Activated naive CD4-positive, alpha-beta T cell (primary cell): Measurements from ENCODE around the gene RNF34.
A peak's percentile ranks its signal among the peaks of the same experiment; 100 is the strongest.

Experiments
- DNase-seq, 4 experiments: peaks; one replicate each; lab custom pipeline; 2025; lab: John Stamatoyannopoulos, UW

Gene RNF34

GRCh38 chr12:121439715-121440114 lies 39.8 kb downstream of the RNF34 start:
- DNase-seq = no peak

DNA sequence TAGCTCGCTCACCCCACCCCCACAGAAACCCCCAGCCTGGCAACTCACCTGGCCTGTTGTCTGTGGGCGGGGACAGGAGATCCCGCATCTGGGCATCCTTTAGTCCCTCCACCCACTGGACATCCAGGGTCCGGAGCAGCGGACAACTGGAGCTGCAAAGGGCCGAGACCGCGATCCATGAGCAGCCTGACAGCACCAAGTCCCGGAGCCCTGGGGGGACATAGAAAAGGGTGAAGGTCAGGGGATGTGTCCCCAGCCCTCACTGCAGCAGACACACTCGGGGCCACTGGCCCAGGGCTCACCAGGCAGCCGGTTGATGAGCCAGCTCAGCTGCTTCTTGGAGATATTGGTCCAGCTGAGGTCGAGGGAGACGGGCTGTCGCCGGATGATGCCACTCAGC lies 40.9 kb downstream of the RNF34 start:
- no peak for DNase-seq

DNA sequence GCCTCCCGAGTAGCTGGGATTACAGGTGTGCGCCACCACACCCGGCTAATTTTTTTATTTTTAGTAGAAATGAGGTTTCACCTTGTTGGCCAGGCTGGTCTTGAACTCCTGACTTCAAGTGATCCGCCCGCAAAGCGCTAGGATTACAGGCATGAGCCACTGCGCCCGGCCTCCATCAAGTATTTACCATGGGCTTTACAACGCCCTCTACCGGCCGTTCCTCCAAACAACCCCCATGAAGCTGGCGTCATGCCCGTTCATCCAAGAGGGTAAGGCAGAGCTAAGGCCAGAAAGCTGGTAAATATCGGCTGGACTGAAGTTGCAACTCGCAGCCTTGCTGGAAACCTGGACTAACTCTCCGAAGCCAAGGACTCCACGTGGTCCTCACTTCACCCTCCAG lies 41.6 kb downstream of the RNF34 start:
- no peak for DNase-seq

- DNase-seq = no peak
These were observed 42.4 kb downstream of the RNF34 start for GRCh38 chr12:121442028-121442948.

DNA sequence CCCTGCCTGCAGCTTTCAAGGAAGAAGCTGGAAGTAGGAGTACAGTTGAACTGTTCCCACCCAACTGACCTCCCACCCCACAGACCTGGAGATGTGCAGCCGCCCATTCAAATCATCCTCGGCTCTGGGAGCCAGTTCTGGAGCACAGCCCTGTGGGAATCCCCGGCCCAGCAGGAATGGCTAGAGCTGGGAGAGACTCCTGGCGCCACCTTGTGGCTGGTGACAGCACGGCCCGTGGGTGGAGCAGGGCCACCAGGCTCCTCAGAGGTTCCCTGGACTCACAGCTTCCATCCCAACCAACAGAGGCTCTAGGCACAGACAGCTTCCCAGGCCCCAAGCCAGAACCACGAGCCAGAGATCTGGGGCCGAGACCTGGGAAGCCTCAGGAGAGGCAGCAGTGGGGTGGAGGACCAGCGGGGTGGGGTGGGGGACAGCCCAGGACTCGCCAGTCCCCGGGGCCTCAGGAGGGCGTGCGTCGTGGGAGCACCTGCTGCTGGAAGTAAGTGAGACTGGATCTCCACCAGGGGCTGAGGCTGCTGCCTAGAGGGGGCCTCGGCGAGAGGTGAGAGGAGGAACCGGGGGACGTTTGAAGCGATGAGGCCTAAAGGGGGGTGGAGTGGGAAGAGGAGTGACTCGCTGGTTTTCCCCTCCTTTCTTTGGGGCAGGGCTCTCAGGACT lies 43.4 kb downstream of the RNF34 start:
- peak; percentile 29 to 59 (median 34) for DNase-seq

DNA sequence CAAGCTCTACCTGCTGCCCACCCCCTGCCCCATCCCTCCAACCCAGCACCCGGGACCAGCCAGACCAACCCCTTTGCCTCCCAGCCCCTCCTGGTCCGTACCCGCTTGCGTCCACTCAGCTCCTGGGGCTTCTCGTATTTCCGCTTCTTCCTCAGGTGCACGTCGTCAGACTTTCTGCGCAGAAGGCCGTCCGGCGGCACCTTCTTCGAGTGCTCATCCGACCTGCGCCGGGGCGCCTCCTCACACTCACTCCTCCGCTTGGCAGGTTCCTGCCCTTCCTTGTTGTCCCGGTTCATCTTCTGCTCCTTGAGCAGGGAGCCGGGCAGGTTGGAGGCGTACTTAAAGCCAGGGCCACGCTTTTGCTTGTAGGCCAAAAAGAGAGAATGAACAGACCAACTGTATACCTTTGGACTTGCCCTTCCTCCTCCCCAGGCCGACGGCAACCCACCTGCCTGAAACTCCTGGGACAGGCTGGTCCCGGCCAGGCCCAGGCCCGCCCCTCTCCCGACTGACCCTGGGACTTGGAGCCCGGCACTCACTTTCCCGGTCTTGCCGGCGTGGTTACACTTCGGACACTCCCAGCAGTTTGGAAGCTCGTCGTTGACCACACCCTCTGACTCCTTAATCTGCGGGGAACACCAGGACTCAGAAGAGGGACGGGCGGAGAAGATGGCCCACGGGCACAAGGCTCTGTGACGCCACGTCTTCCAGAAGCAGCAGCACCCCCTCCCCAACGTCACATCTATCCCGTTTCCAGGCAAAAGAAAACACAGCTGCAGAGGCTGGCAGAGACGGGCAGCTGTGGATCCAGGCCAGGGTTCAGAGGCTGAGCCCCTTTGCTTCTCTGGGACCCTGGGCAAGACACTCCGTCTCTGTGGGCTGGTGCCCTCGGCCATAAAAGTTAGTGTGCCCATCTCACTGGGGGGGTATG lies 44.3 kb downstream of the RNF34 start:
- no peak for DNase-seq

DNA sequence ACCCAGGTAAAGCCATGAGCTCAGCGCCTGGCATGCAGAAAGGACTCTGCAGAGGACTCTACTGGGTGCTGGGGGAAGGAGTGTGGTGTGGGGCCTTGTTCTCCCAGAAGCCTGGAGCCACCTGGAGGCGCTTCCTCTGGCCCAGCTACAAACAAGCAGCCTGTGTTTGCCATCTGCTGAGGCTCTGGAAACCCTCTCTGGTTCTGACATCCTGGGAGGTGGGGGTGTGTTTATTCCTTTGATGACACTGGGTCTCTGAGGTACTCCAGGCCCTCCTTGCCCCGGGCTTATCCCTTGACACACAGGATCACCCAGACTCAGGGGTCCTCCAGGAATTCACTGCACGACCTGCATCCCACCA lies 44.9 kb downstream of the RNF34 start:
- no peak for DNase-seq

DNA sequence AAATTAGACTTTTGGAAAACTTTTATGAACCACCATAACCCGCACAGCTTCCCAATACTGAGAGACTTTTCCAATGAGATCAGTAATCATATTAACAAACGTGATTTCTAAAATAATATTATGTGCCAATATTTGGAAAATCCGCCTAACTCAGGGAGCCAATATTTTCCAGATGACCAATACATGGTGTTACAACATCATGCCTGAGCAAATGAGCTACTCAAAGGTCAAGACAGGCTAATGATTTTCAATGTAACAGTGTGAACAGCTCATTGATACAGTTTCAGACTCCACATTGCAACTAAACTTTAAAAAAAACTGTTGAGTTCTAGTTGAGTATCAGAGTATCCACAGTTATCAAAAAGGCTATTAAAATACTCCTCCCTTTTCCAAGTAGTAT lies 46.8 kb downstream of the RNF34 start:
- DNase-seq = no peak

DNA sequence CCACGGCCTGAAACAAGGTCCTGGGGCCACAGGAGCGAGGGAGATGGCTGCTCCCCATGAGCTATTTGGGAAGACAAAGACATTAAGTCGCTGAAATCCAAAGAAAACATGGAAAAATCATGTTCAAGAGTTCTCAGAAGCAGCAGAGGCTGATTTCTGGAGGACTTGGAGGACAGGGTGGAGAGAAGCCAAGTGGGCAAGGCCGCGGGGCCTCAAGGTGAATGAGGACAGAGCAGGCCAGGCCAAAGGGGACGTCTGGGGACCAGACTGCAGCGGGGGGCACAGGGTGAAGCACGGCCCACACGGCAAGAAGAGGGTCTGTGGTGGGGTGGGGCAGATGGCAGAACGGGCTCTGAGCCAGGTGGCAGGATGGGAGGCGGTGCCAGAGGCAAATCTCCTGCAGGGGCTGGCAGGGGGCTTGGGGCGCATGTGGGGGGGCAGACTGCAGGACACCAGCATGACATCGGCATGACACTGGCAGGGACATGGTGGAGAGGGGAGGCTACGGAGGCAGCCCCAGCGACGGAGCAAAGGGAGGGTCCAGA lies 48.9 kb downstream of the RNF34 start:
- DNase-seq = no peak

GRCh38 chr12:121451961-121452339 lies 52.0 kb downstream of the RNF34 start:
- no peak for DNase-seq

GRCh38 chr12:121452340-121452984 lies 52.5 kb downstream of the RNF34 start:
- no peak for DNase-seq

GRCh38 chr12:121452985-121453360 lies 53.1 kb downstream of the RNF34 start:
- DNase-seq = no peak

DNA sequence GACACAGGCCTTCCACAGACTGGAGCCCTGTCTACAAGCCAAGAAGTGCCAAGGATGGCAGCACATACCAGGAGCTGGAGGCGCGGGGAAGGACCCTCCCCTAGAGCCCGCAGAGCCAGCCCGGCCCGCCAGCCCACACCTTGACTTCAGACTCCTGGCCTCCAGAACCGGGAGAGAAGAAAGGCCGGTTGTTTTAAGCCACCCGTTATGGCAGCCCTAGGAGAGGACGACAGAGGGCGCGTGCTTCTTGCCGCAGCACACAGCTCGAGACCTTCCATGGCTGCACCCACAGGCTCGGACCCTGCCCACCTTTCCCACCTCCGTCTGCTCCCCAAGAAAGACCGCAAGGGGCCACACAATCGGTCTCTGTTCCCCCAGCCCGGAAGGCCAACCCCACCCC lies 53.7 kb downstream of the RNF34 start:
- no peak for DNase-seq

DNA sequence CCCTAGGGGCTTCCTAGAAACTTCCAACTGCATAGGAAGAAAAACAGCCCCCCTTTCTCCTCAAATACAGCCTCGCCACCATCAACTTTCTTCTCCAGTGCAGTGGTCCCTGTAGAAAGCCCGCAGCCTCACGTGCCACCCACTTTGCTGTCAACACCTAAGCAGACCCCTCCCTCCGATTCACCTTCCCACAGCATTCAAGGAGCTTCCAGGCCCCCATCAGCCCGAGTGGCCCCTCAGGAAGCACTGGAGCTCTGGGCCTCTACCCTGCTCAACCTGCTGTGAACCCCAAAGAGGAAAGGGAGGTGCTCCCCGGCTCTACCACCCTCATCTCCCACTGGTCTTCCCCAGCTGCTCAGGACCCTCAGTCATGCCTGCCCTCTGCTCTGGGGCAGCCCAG lies 55.0 kb downstream of the RNF34 start:
- no peak for DNase-seq

- no peak for DNase-seq
These were observed 56.0 kb downstream of the RNF34 start for GRCh38 chr12:121455766-121456420.

GRCh38 chr12:121456551-121456950 lies 56.6 kb downstream of the RNF34 start:
- no peak for DNase-seq

GRCh38 chr12:121461048-121461447 lies 61.1 kb downstream of the RNF34 start:
- no peak for DNase-seq

GRCh38 chr12:121464331-121464730 lies 64.4 kb downstream of the RNF34 start:
- no peak for DNase-seq

DNA sequence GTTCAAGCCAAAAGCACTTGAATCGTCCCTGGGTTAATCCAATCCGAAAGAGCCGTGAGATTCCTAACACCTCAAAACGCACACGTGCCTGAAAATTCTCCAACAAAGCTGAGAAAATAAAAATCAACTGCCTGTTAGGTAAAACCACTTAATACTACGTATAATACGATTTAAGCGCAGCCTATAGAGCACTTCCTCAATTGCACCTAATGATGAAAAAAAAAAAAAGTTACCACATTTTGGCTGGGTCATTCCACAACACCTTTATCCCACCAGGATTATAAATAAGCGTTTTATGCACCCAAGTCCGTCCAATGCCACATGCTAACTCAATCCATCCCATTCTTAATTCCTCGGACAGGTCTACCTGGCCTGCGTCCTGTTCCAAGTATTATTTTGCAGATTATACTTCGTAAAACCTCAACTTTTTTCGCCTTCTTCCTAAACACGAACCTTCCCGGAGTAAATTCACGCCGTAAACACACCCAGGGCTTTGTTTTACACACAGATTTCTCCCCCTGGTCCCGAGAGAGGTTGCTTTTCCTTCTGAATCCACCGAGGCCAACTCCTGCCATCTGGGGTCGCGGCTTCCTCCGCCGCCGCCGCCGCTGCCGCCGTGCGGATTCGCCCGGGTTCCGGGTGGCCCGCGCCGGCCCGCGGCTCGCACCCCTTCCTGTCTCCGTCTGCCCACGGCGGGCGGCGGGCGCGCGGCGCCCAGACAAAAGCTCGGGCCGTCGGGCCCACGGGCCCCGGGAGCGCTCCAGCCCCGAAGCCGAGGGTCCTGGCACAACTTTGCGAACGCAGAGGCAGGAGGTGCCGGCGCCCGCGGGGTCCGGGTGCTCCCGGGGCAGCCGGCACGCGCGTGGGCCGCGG lies 66.2 kb downstream of the RNF34 start:
- DNase-seq = peak in 1 of 4 experiments; percentile 29
